Breast epithelium (tissue), 4 donors: ENCODE measurements around the gene KRT8. TPM values are rescaled to one million over a fixed set of nuclear protein-coding genes. Genes with fewer than 3 reads are reported as not detected.

Source experiments
- DNase-seq, 2 donors: peaks; one replicate each; pipeline ENCODE4 v3.0.0-alpha.2; 2019; ENCODE audit warnings: low spot score in 2 of 2
- H3K27ac ChIP-seq, 2 donors: fragments of 200-600 bp; sonication (generic) in 1 of 2; one replicate each; pipeline ENCODE4 v1.5.1; 2016 to 2019; ENCODE audit warnings: mild to moderate bottlenecking in 1 of 2
- H3K27me3 ChIP-seq, 2 donors: fragments of 200-600 bp; sonication (generic) in 1 of 2; one replicate each; pipeline versions ENCODE4 v1.5.1 to v1.6.0; 2017 to 2019; ENCODE audit warnings: control low read depth in 1 of 2, mild to moderate bottlenecking in 1 of 2
- H3K36me3 ChIP-seq: fragments of 200-600 bp; one replicate; pipeline ENCODE4 v1.5.1; 2019
- H3K4me1 ChIP-seq, 2 donors: fragments of 200-600 bp; sonication (generic); one replicate each; pipeline ENCODE4 v1.5.1; 2016 to 2019; ENCODE audit warnings: control low read depth in 1 of 2
- H3K4me3 ChIP-seq, 3 donors: fragments of 200-600 bp; sonication (generic); 1 replicate in 2 of 3; 2 replicates in 1 of 3; pipeline ENCODE4 v1.5.1; 2016 to 2019; ENCODE audit warnings: mild to moderate bottlenecking in 3 of 3, moderate library complexity in 2 of 3
- H3K9me3 ChIP-seq, 2 donors: fragments of 200-600 bp; sonication (generic) in 1 of 2; one replicate each; pipeline ENCODE4 v1.5.1; 2016 to 2019; ENCODE audit warnings: control low read depth in 1 of 2
- POLR2A ChIP-seq: fragments of 450-650 bp; IDR thresholded peaks from one replicate; pipeline ENCODE4 v1.6.1; 2016; ENCODE audit warnings: antibody characterized with exemption, mild to moderate bottlenecking, moderate library complexity
- POLR2AphosphoS5 ChIP-seq, 3 donors: sonication (generic); formaldehyde crosslinking; IDR thresholded peaks; one replicate each; pipeline ENCODE4 v1.6.1; 2017; ENCODE audit warnings: antibody characterized with exemption in 3 of 3
- intact Hi-C: fragments of 100-400 bp; cut with DNase I; formaldehyde crosslinking; loops from one replicate; pipeline ENCODE4 v1.15.1; 2023; ENCODE audit warnings: low total_unique reads
- total RNA-seq, 3 donors: library from RNA; depleted of rRNA; stranded (reverse); fragments of >200 nt; gene quantifications; one replicate each; pipeline ENCODE4 v1.1.0, GENCODE V29; 2016
- TF ChIP-seq, protein P1 (sequence below), 3 donors: fragments of 450-650 bp; IDR thresholded peaks; one replicate each; pipeline ENCODE4 v1.5.1; 2016 to 2017; ENCODE audit warnings: antibody characterized with exemption in 3 of 3, mild to moderate bottlenecking in 3 of 3, moderate library complexity in 3 of 3

The KRT8 gene
- total RNA-seq, 3 donors from 2014 or later: 4.6 to 430 (median 153) TPM

DNA sequence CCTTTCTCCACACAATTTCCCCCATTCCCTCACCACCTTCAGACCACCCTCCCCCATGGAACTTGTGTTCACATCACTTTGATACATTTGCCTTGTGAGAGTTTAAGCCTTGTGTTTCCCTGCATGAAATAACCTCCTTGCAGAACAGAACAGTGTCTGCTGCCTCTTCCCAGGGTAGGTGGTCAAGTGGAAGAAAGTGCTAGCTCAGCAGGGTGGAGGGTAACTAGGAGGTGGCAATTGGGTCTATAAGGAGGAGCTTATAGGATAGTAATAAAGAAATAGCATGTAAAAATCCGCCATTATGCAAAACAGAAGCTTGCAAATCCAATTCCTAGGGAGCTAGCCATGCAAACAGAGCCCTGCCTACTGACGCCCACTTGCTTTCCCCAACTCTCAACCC, 13.9 kb upstream of the KRT8 start:
- intact Hi-C loops: no loop called here
- TF ChIP-seq, protein P1, sequence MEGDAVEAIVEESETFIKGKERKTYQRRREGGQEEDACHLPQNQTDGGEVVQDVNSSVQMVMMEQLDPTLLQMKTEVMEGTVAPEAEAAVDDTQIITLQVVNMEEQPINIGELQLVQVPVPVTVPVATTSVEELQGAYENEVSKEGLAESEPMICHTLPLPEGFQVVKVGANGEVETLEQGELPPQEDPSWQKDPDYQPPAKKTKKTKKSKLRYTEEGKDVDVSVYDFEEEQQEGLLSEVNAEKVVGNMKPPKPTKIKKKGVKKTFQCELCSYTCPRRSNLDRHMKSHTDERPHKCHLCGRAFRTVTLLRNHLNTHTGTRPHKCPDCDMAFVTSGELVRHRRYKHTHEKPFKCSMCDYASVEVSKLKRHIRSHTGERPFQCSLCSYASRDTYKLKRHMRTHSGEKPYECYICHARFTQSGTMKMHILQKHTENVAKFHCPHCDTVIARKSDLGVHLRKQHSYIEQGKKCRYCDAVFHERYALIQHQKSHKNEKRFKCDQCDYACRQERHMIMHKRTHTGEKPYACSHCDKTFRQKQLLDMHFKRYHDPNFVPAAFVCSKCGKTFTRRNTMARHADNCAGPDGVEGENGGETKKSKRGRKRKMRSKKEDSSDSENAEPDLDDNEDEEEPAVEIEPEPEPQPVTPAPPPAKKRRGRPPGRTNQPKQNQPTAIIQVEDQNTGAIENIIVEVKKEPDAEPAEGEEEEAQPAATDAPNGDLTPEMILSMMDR (IDR thresholded peaks at IDR 0.05): no peak
- TF ChIP-seq POLR2A (no peak), POLR2AphosphoS5 (IDR thresholded peaks at IDR 0.05) (no peak)
- DNase-seq: no peak
- H3K27ac ChIP-seq: no peak overlapping the region
- H3K4me3 ChIP-seq: no peak overlapping the region
- H3K27me3 ChIP-seq: no peaks in the 10 kb centered on the region
- H3K36me3 ChIP-seq: no peaks in the 10 kb centered on the region
- H3K4me1 ChIP-seq: no peaks in the 10 kb centered on the region
- no peaks in the 10 kb centered on the region for H3K9me3 ChIP-seq

DNA sequence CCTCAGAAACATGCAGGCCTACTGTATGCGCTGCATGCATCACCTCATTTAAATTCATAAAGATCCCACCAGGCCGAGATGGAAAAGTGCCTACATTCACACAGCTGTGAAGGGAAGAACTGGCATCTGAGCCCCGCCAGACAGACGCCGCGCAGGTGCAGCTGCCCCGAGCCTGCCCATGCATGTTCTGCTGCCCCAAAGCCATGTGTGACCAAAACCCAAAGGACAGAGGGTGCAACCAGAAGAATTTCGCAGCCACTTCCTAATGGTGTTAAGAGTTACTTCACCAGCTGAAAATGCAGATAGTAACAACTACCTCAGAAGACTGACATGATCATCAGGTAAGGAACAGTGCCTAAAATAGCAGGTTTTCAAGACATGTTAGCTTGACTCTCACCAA, 13.5 kb upstream of the KRT8 start:
- intact Hi-C loops: no loop called here
- no peaks in the 10 kb centered on the region for H3K36me3 ChIP-seq
- TF ChIP-seq, protein P1 (IDR thresholded peaks at IDR 0.05): no peak
- no peak for TF ChIP-seq POLR2AphosphoS5 (IDR thresholded peaks at IDR 0.05)
- no peak for TF ChIP-seq POLR2A

GRCh38 chr12:52917800-52918199, 12.9 kb upstream of the KRT8 start:
- intact Hi-C loops: no loop called here
- Histone ChIP-seq H3K27ac (no peak overlapping the region), H3K27me3 (no peaks in the 10 kb centered on the region), H3K4me1 (no peaks in the 10 kb centered on the region), H3K4me3 (no peak overlapping the region), H3K9me3 (no peaks in the 10 kb centered on the region), H3K36me3 (no peaks in the 10 kb centered on the region)
- TF ChIP-seq POLR2AphosphoS5 (IDR thresholded peaks at IDR 0.05) (no peak), POLR2A (no peak)
- TF ChIP-seq, protein P1 (IDR thresholded peaks at IDR 0.05): no peak
- DNase-seq: no peak

More for the DNA sequence above, 13.5 kb upstream of the KRT8 start:
- H3K4me3 ChIP-seq: no peak overlapping the region
- H3K4me1 ChIP-seq: no peaks in the 10 kb centered on the region
- no peaks in the 10 kb centered on the region for H3K9me3 ChIP-seq
- DNase-seq: peak in 1 of 2 donors; percentile 34
- H3K27me3 ChIP-seq: no peaks in the 10 kb centered on the region
- H3K27ac ChIP-seq: no peak overlapping the region

GRCh38 chr12:52916216-52916615, 11.3 kb upstream of the KRT8 start:
- no peak overlapping the region for H3K27ac ChIP-seq
- intact Hi-C loops: no loop called here
- TF ChIP-seq POLR2A (no peak), POLR2AphosphoS5 (IDR thresholded peaks at IDR 0.05) (no peak)
- TF ChIP-seq, protein P1 (IDR thresholded peaks at IDR 0.05): no peak
- H3K4me3 ChIP-seq: no peak overlapping the region
- no peaks in the 10 kb centered on the region for H3K36me3 ChIP-seq
- no peaks in the 10 kb centered on the region for H3K9me3 ChIP-seq
- no peaks in the 10 kb centered on the region for H3K4me1 ChIP-seq
- DNase-seq: no peak
- H3K27me3 ChIP-seq: no peaks in the 10 kb centered on the region

- no peaks in the 10 kb centered on the region for H3K9me3 ChIP-seq
- no peaks in the 10 kb centered on the region for H3K27me3 ChIP-seq
- intact Hi-C loops: no loop called here
- no peak overlapping the region for H3K27ac ChIP-seq
- no peak overlapping the region for H3K4me3 ChIP-seq
- H3K36me3 ChIP-seq: no peaks in the 10 kb centered on the region
- no peaks in the 10 kb centered on the region for H3K4me1 ChIP-seq
- no peak for TF ChIP-seq POLR2AphosphoS5 (IDR thresholded peaks at IDR 0.05)
- TF ChIP-seq POLR2A: no peak
- TF ChIP-seq, protein P1 (IDR thresholded peaks at IDR 0.05): no peak
- no peak for DNase-seq
Measured at GRCh38 chr12:52915637-52916036, 10.8 kb upstream of the KRT8 start.
